Brain microvascular endothelial cell (primary cell): ENCODE data around the gene C12orf56.

Experiments used
- DNase-seq: peaks from one replicate; pipeline ENCODE4 v3.0.0-alpha.2; 2020
- H3K27ac ChIP-seq: fragments of 250-450 bp; sonication (Bioruptor Pico); 2 replicates; pipeline ENCODE4 v1.5.1; 2020; ENCODE audit warnings: mild to moderate bottlenecking, moderate library complexity
- H3K27me3 ChIP-seq: fragments of 250-450 bp; sonication (Bioruptor Pico); replicated peaks from 2 replicates; pipeline ENCODE4 v1.5.1; 2020; ENCODE audit warnings: mild to moderate bottlenecking
- H3K36me3 ChIP-seq: fragments of 250-450 bp; sonication (Bioruptor Pico); replicated peaks from 2 replicates; pipeline ENCODE4 v1.5.1; 2020; ENCODE audit warnings: mild to moderate bottlenecking
- H3K4me3 ChIP-seq: 2 replicates; pipeline ENCODE4 v1.5.1; 2011; ENCODE audit warnings: low read depth, mild to moderate bottlenecking, control low read depth, low read length, moderate library complexity
- CTCF ChIP-seq: IDR thresholded peaks from 2 replicates; pipeline ENCODE4 v1.5.1; 2011; ENCODE audit warnings: low read depth, mild to moderate bottlenecking, moderate library complexity, low read length, control low read depth, inconsistent platforms; ENCODE audit errors: missing control alignments
- in situ Hi-C: cut with HindIII; loops from 2 replicates; pipeline ENCODE4 v1.10.0; 2017; ENCODE audit warnings: low sequenced_read_pairs, low pct_ligation_motif_present

The C12orf56 gene

GRCh38 chr12:64236549-64236948, 154.0 kb downstream of the C12orf56 start:
- in situ Hi-C loops: loop anchor here (25.0 kb wide), 1 partner anchor 399 kb away; the partner anchor contains the start of gene SRGAP1
- peak; percentile 6 for DNase-seq
- TF ChIP-seq CTCF: peak; percentile 47

GRCh38 chr12:64232196-64232595, 158.4 kb downstream of the C12orf56 start:
- DNase-seq: no peak
- Histone ChIP-seq H3K4me3 (no peak overlapping the region), H3K27me3 (no peaks in the 10 kb centered on the region), H3K27ac (no peak overlapping the region), H3K36me3 (no peaks in the 10 kb centered on the region)
- in situ Hi-C loops: loop anchor here (25.0 kb wide), 1 partner anchor 395 kb away; the partner anchor contains the start of gene SRGAP1
- TF ChIP-seq CTCF: no peak

More at GRCh38 chr12:64236549-64236948, 154.0 kb downstream of the C12orf56 start:
- Histone ChIP-seq H3K27ac (no peak overlapping the region), H3K36me3 (no peaks in the 10 kb centered on the region), H3K4me3 (no peak overlapping the region), H3K27me3 (no peaks in the 10 kb centered on the region)

GRCh38 chr12:64229796-64230195, 160.8 kb downstream of the C12orf56 start:
- Histone ChIP-seq H3K27me3 (no peaks in the 10 kb centered on the region), H3K27ac (no peak overlapping the region), H3K4me3 (no peak overlapping the region), H3K36me3 (no peaks in the 10 kb centered on the region)
- no peak for TF ChIP-seq CTCF
- in situ Hi-C loops: loop anchor here (25.0 kb wide), 1 partner anchor 392 kb away; the partner anchor contains the start of gene SRGAP1
- no peak for DNase-seq

- no peaks in the 10 kb centered on the region for H3K36me3 ChIP-seq
- no peak overlapping the region for H3K27ac ChIP-seq
- no peak for TF ChIP-seq CTCF
- no peak for DNase-seq
- H3K4me3 ChIP-seq: no peak overlapping the region
- in situ Hi-C loops: loop anchor here (25.0 kb wide), 1 partner anchor 392 kb away; the partner anchor contains the start of gene SRGAP1
- no peaks in the 10 kb centered on the region for H3K27me3 ChIP-seq
Measured at GRCh38 chr12:64229240-64229639, 161.3 kb downstream of the C12orf56 start.

DNA sequence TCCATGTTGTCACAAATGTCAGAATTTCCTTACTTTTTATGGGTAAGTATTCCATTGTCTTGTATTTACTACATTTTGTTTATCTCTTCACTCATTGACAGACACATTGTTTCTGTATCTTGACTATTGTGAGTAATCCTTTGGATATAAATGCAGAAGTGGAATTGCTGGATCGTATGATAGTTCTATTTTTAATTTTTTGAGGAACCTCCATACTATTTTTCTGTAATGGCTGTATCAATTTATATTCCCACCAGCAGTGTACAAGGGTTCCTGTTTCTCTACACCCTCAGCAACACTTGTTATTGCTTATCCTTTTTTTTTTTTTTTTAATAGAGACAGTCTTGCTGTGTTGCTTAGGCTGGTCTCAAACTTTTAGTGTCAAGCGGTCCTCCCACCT, 164.9 kb downstream of the C12orf56 start:
- DNase-seq: no peak
- no peaks in the 10 kb centered on the region for H3K27me3 ChIP-seq
- H3K36me3 ChIP-seq: no peaks in the 10 kb centered on the region
- in situ Hi-C loops: loop anchor here (25.0 kb wide), 1 partner anchor 388 kb away; the partner anchor contains the start of gene SRGAP1
- no peak overlapping the region for H3K27ac ChIP-seq
- H3K4me3 ChIP-seq: no peak overlapping the region
- no peak for TF ChIP-seq CTCF
